GM12878 (cell line): ENCODE measurements around the gene GABRQ. TPM values are rescaled to one million over a fixed set of nuclear protein-coding genes. Genes with fewer than 3 reads are reported as not detected.

ENCODE experiments used
- ATAC-seq: fragments of 200-7000 bp; cut with Tn5 transposase; 3 replicates; pipeline ENCODE4 v1.9.1; 2020; ENCODE audit warnings: mild to moderate bottlenecking, moderate library complexity
- BruUV-seq: library from RNA; stranded (reverse); fragments of 400-500 nt; replicated peaks from 2 replicates; lab custom pipeline; 2021; lab: Mats Ljungman, UMichigan
- CTCF ChIA-PET: fragments of 300-600 bp; sonication (Branson Sonifier 250); formaldehyde crosslinking; extraction: SDS; loops from one replicate; lab custom pipeline; 2021; ENCODE audit warnings: inconsistent platforms; lab: Yijun Ruan, JAX
- POLR2A ChIA-PET: fragments of 350-600 bp; formaldehyde crosslinking; extraction: SDS; loops from one replicate; lab custom pipeline; 2021; ENCODE audit warnings: inconsistent platforms; lab: Charles Lee
- RAD21 ChIA-PET: fragments of 300-600 bp; sonication (Branson Sonifier 250); formaldehyde crosslinking; loops from one replicate; lab custom pipeline; 2023; ENCODE audit warnings: antibody characterized with exemption; ENCODE audit not compliant: unreplicated experiment; lab: Charles Lee
- SMC1A ChIA-PET: fragments of 300-600 bp; sonication (Branson Sonifier 250); formaldehyde crosslinking; loops from one replicate; lab custom pipeline; 2023; ENCODE audit not compliant: unreplicated experiment, uncharacterized antibody; lab: Charles Lee
- DNase-seq: peaks from one replicate; pipeline ENCODE4 v3.0.0-alpha.2; 2011; ENCODE audit warnings: low read depth, low spot score
- FAIRE-seq: peaks from 3 replicates; lab custom pipeline; 2011; peaks lifted over from hg19 to GRCh38; lab: Jason Lieb, UNC
- H2AFZ ChIP-seq: 2 replicates; pipeline ENCODE4 v1.6.0; 2011; ENCODE audit warnings: low read depth, low read length, control low read depth; ENCODE audit not compliant: control insufficient read depth
- H3K27ac ChIP-seq: 2 replicates; pipeline ENCODE4 v1.5.1; 2011; ENCODE audit warnings: control low read depth; ENCODE audit not compliant: control insufficient read depth, insufficient read depth
- H3K27me3 ChIP-seq, 2 experiments: replicated peaks in 1 of 2; 2 replicates each; pipeline versions ENCODE4 v1.6.0 to v1.6.1; 2011; ENCODE audit warnings: low read length in 1 of 2; ENCODE audit not compliant: control insufficient read depth in 2 of 2, insufficient read depth in 2 of 2
- H3K36me3 ChIP-seq, 2 experiments: 2 replicates each; pipeline ENCODE4 v1.5.1; 2011; ENCODE audit warnings: low read length in 1 of 2; ENCODE audit not compliant: control insufficient read depth in 2 of 2, insufficient read depth in 2 of 2
- H3K4me1 ChIP-seq: 2 replicates; pipeline ENCODE4 v1.6.1; 2011; ENCODE audit warnings: mild to moderate bottlenecking, low read length, moderate library complexity, mixed read lengths; ENCODE audit not compliant: control insufficient read depth, insufficient read depth
- H3K4me2 ChIP-seq: 2 replicates; pipeline ENCODE4 v1.6.0; 2011; ENCODE audit warnings: control low read depth; ENCODE audit not compliant: control insufficient read depth, insufficient read depth
- H3K4me3 ChIP-seq: fragments of 200-600 bp; sonication (generic); 2 replicates; pipeline ENCODE4 v1.5.1; 2016
- H3K79me2 ChIP-seq: 2 replicates; pipeline ENCODE4 v1.6.0; 2011; ENCODE audit warnings: low read length; ENCODE audit not compliant: control insufficient read depth, insufficient read depth
- H3K9ac ChIP-seq: 2 replicates; pipeline ENCODE4 v1.8.0; 2011; ENCODE audit warnings: low read length, control low read depth, mixed read lengths; ENCODE audit not compliant: control insufficient read depth, insufficient read depth
- H3K9me3 ChIP-seq: replicated peaks from 3 replicates; pipeline ENCODE4 v1.5.1; 2011; ENCODE audit warnings: mild to moderate bottlenecking, low read length; ENCODE audit not compliant: control insufficient read depth, insufficient read depth
- H4K20me1 ChIP-seq: 2 replicates; pipeline ENCODE4 v1.6.0; 2011; ENCODE audit not compliant: control insufficient read depth, insufficient read depth
- CBX3 ChIP-seq: fragments of 200-600 bp; sonication (generic); IDR thresholded peaks from 2 replicates; pipeline ENCODE4 v1.6.1; 2016; ENCODE audit warnings: low read depth, borderline replicate concordance
- CHD2 ChIP-seq: IDR thresholded peaks from 2 replicates; pipeline ENCODE4 v1.6.1; 2011; ENCODE audit warnings: low read depth, low read length, improper control_type of control experiment, borderline replicate concordance
- CREM ChIP-seq: IDR thresholded peaks from 2 replicates; pipeline ENCODE4 v1.6.1; 2014; ENCODE audit warnings: antibody characterized with exemption, low read depth
- EGR1 ChIP-seq, 2 experiments: IDR thresholded peaks; 1 replicate in 1 of 2; 2 replicates in 1 of 2; pipeline ENCODE4 v1.6.1; 2011 to 2012; ENCODE audit warnings: low read depth in 2 of 2, low read length in 2 of 2, borderline replicate concordance in 1 of 2, mild to moderate bottlenecking in 1 of 2, moderate library complexity in 1 of 2
- HDGF ChIP-seq: fragments of 450-650 bp; IDR thresholded peaks from 2 replicates; pipeline ENCODE4 v1.6.1; 2016; ENCODE audit warnings: antibody characterized with exemption
- IKZF1 ChIP-seq: fragments of 450-650 bp; conservative IDR thresholded peaks from 2 replicates; pipeline ENCODE4 v1.6.1; 2017; ENCODE audit warnings: antibody characterized with exemption, mild to moderate bottlenecking
- MEF2B ChIP-seq: fragments of 450-650 bp; IDR thresholded peaks from 2 replicates; pipeline ENCODE4 v1.6.1; 2018; ENCODE audit warnings: mild to moderate bottlenecking, moderate library complexity; ENCODE audit not compliant: partially characterized antibody, poor library complexity, severe bottlenecking
- RB1 ChIP-seq: fragments of 450-650 bp; formaldehyde crosslinking; IDR thresholded peaks from 2 replicates; pipeline ENCODE4 v1.6.1; 2017; ENCODE audit warnings: mild to moderate bottlenecking, borderline replicate concordance
- RFX5 ChIP-seq: IDR thresholded peaks from 2 replicates; pipeline ENCODE4 v1.6.1; 2011; ENCODE audit warnings: low read depth, low read length, improper control_type of control experiment
- SIN3A ChIP-seq: IDR thresholded peaks from 2 replicates; pipeline ENCODE4 v1.6.1; 2012; ENCODE audit warnings: low read depth, low read length, improper control_type of control experiment
- SMAD1 ChIP-seq: fragments of 450-650 bp; IDR thresholded peaks from 2 replicates; pipeline ENCODE4 v1.6.1; 2018; ENCODE audit warnings: mild to moderate bottlenecking, low read depth; ENCODE audit not compliant: partially characterized antibody
- SMARCA5 ChIP-seq: fragments of 450-650 bp; IDR thresholded peaks from 2 replicates; pipeline ENCODE4 v1.6.1; 2017; ENCODE audit warnings: mild to moderate bottlenecking
- SMC3 ChIP-seq: IDR thresholded peaks from 2 replicates; pipeline ENCODE4 v1.6.1; 2011; ENCODE audit warnings: low read length, improper control_type of control experiment, borderline replicate concordance
- TARDBP ChIP-seq: IDR thresholded peaks from 2 replicates; pipeline ENCODE4 v1.6.1; 2016; ENCODE audit warnings: borderline replicate concordance
- TBL1XR1 ChIP-seq: IDR thresholded peaks from 2 replicates; pipeline ENCODE4 v1.6.1; 2012; ENCODE audit warnings: low read depth, low read length, improper control_type of control experiment
- ZNF207 ChIP-seq: fragments of 450-650 bp; IDR thresholded peaks from 2 replicates; pipeline ENCODE4 v1.6.1; 2014; ENCODE audit warnings: antibody characterized with exemption, mild to moderate bottlenecking, borderline replicate concordance
- WGBS: methylation state at CpG from one replicate; pipeline ENCODE4 v1.1.6; 2016; ENCODE audit warnings: low lambda C conversion rate; ENCODE audit not compliant: insufficient replicate concordance, insufficient coverage; ENCODE audit errors: missing lambda C conversion rate; 5-methylcytosine and 5-hydroxymethylcytosine counted together
- in situ Hi-C: fragments of 300-500 bp; cut with MboI; formaldehyde crosslinking; loops from 9 replicates; pipeline ENCODE4 v1.14.3; 2018; ENCODE audit warnings: mixed read lengths
- intact Hi-C: fragments of 100-400 bp; cut with micrococcal nuclease; formaldehyde crosslinking; loops from one replicate; pipeline ENCODE4 v1.14.2; 2022; ENCODE audit not compliant: unreplicated experiment
- polyA plus RNA-seq, 11 experiments: library from polyadenylated mRNA; depleted of rRNA in 4 of 11; unstranded in 6 of 11; stranded (reverse) in 5 of 11; fragments of >200 nt; fragmentation: Nextera tagmentation in 4 of 11; fragmentation: Illumina TruSeq in 1 of 11; extraction: Ambion mirVana in 4 of 11; extraction: Trizol in 1 of 11; gene quantifications; 1 replicate in 1 of 11; 2 replicates in 10 of 11; pipeline versions ENCODE4 v1.2.1 to v1.2.3, GENCODE V29; 2011 to 2016; ENCODE audit warnings: inconsistent platforms in 2 of 11, missing spikeins in 2 of 11, low read depth in 1 of 11
- total RNA-seq, 4 experiments: library from RNA; depleted of rRNA in 3 of 4; stranded (reverse); fragments of >200 nt in 3 of 4; fragmentation: Illumina TruSeq in 1 of 4; extraction: Trizol in 1 of 4; gene quantifications; 2 replicates each; pipeline versions ENCODE4 v1.2.1 to v1.2.3, GENCODE V29; 2013 to 2021
- TF ChIP-seq, protein P1 (sequence below): fragments of 450-650 bp; IDR thresholded peaks from 2 replicates; pipeline ENCODE4 v1.6.1; 2017; ENCODE audit warnings: low read depth, mild to moderate bottlenecking, moderate library complexity

GABRQ gene
- total and polyA plus RNA-seq, 10 of the 15 experiments (the other 5 are each of a cell fraction or from before 2014, with no cell fraction given), result 0.04 TPM; not detected in 9

- TF ChIP-seq IKZF1 (no peak), SIN3A (no peak), RB1 (no peak)
Observed at GRCh38 chrX:152635941-152636340, 1.8 kb upstream of the GABRQ start (continued).

DNA sequence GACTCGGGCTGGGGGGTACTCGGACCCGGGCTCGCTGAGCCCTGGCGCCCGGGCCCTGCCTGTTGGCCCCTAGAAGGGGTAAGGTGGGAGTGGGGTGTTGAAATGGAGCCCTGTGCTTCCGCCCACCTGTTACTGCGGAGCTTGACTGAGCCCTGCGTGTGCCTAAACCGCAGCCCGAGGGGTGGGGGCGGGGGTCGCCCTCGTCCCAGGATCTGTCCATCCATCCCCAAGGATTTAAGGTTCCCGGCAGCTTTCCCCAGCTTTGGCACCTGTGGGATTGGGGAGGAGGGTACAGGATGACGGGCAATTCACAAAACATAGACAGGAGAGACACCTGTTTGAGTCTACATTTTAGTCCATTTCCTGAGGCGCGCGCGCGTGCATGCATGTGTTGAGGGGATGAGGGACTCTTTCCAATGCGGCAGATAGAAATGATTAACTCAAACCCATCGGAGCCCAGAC lies 779 bp downstream of the GABRQ start:
- Histone ChIP-seq H3K27me3 (no peaks in the 10 kb centered on the region; a peak in 1 of 4 replicates), H3K9me3 (no peaks in the 10 kb centered on the region), H3K4me2 (no peak overlapping the region), H3K79me2 (no peaks in the 10 kb centered on the region), H3K4me3 (no peak overlapping the region), H3K27ac (no peak overlapping the region), H3K9ac (no peak overlapping the region), H2AFZ (no peak overlapping the region), H3K4me1 (no peaks in the 10 kb centered on the region; the same call in 1 of the 2 replicates), H3K36me3 (no peaks in the 10 kb centered on the region), H4K20me1 (no peaks in the 10 kb centered on the region)
- intact Hi-C loops (no loop called here), in situ Hi-C loops (loop anchor here (25.0 kb wide), 1 partner anchor 174 kb away; no protein-coding TSS in a partner anchor)
- RAD21 ChIA-PET, result no interaction called here
- DNase-seq (no peak), ATAC-seq (no peak), FAIRE-seq (no peak)
- CTCF ChIA-PET, result no interaction called here
- POLR2A ChIA-PET, result no interaction called here
- 49% methylated on average over 17 of the region's 23 CpGs for WGBS
- BruUV-seq, result no TSS peak
- TF ChIP-seq RFX5, result no peak
- TF ChIP-seq TBL1XR1, result no peak
- TF ChIP-seq SMAD1, result no peak
- no peak for TF ChIP-seq HDGF
- TF ChIP-seq TARDBP, result no peak
- TF ChIP-seq CBX3, result no peak
- no peak for TF ChIP-seq CHD2
- no peak for TF ChIP-seq EGR1 (IDR thresholded peaks at IDR 0.05; ENCODE audit: borderline replicate concordance in 1 of 2, low read depth in 2 of 2, low read length in 2 of 2)
- TF ChIP-seq CREM, result no peak
- no peak for TF ChIP-seq SMARCA5
- TF ChIP-seq SMC3, result no peak
- TF ChIP-seq ZNF207, result no peak
- TF ChIP-seq MEF2B, result no peak
- TF ChIP-seq, protein P1, sequence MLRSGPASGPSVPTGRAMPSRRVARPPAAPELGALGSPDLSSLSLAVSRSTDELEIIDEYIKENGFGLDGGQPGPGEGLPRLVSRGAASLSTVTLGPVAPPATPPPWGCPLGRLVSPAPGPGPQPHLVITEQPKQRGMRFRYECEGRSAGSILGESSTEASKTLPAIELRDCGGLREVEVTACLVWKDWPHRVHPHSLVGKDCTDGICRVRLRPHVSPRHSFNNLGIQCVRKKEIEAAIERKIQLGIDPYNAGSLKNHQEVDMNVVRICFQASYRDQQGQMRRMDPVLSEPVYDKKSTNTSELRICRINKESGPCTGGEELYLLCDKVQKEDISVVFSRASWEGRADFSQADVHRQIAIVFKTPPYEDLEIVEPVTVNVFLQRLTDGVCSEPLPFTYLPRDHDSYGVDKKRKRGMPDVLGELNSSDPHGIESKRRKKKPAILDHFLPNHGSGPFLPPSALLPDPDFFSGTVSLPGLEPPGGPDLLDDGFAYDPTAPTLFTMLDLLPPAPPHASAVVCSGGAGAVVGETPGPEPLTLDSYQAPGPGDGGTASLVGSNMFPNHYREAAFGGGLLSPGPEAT, result no peak
- SMC1A ChIA-PET, result no interaction called here
